Astrocyte (in vitro differentiated cells and primary cell): ENCODE results near the gene VEPH1. TPM values are rescaled to one million over a fixed set of nuclear protein-coding genes. Genes with fewer than 3 reads are reported as not detected.

Source experiments
- DNase-seq: peaks from one replicate; pipeline ENCODE4 v3.0.0-alpha.2; 2010; ENCODE audit warnings: low read depth
- FAIRE-seq: peaks from 2 replicates; lab custom pipeline; 2011; peaks lifted over from hg19 to GRCh38; lab: Jason Lieb, UNC
- H2AFZ ChIP-seq: 2 replicates; pipeline ENCODE4 v1.6.0; 2012; ENCODE audit warnings: low read depth, low read length, inconsistent platforms
- H3K27ac ChIP-seq: 2 replicates; pipeline ENCODE4 v1.5.1; 2011; ENCODE audit warnings: low read depth, low read length, inconsistent platforms
- H3K27me3 ChIP-seq: 2 replicates; pipeline ENCODE4 v1.6.0; 2011; ENCODE audit warnings: low read length, inconsistent platforms; ENCODE audit not compliant: insufficient read depth
- H3K36me3 ChIP-seq: 2 replicates; pipeline ENCODE4 v1.5.1; 2011; ENCODE audit warnings: low read length, inconsistent platforms; ENCODE audit not compliant: insufficient read depth
- H3K4me1 ChIP-seq: 2 replicates; pipeline ENCODE4 v1.5.1; 2011; ENCODE audit warnings: low read length, inconsistent platforms; ENCODE audit not compliant: insufficient read depth
- H3K4me2 ChIP-seq: 2 replicates; pipeline ENCODE4 v1.6.0; 2012; ENCODE audit warnings: low read length, inconsistent platforms
- H3K4me3 ChIP-seq: 2 replicates; pipeline ENCODE4 v1.5.1; 2011; ENCODE audit warnings: low read depth, mild to moderate bottlenecking, low read length, inconsistent platforms; ENCODE audit not compliant: insufficient read depth
- H3K79me2 ChIP-seq: 2 replicates; pipeline ENCODE4 v1.6.0; 2012; ENCODE audit warnings: mild to moderate bottlenecking, low read length, inconsistent platforms; ENCODE audit not compliant: insufficient read depth
- H3K9ac ChIP-seq: 2 replicates; pipeline ENCODE4 v1.6.0; 2012; ENCODE audit warnings: mild to moderate bottlenecking, low read length, inconsistent platforms
- H3K9me3 ChIP-seq: 2 replicates; pipeline ENCODE4 v1.5.1; 2012; ENCODE audit warnings: low read depth, mild to moderate bottlenecking, low read length, inconsistent platforms; ENCODE audit not compliant: insufficient read depth
- H4K20me1 ChIP-seq: 2 replicates; pipeline ENCODE4 v1.6.0; 2012; ENCODE audit warnings: low read length, inconsistent platforms; ENCODE audit not compliant: insufficient read depth
- H3K27ac Mint-ChIP-seq: one replicate; pipeline ENCODE4 v1.8.0; 2021; ENCODE audit warnings: mild to moderate bottlenecking, mixed read lengths; ENCODE audit not compliant: unreplicated experiment
- H3K27me3 Mint-ChIP-seq: one replicate; pipeline ENCODE4 v1.8.0; 2021; ENCODE audit warnings: low read depth, mixed read lengths; ENCODE audit not compliant: unreplicated experiment
- H3K36me3 Mint-ChIP-seq: one replicate; pipeline ENCODE4 v1.8.0; 2021; ENCODE audit warnings: low read depth, mixed read lengths; ENCODE audit not compliant: unreplicated experiment
- H3K4me1 Mint-ChIP-seq: one replicate; pipeline ENCODE4 v1.8.0; 2021; ENCODE audit warnings: low read depth, mixed read lengths; ENCODE audit not compliant: unreplicated experiment
- H3K4me3 Mint-ChIP-seq: one replicate; pipeline ENCODE4 v1.8.0; 2021; ENCODE audit warnings: mild to moderate bottlenecking, moderate library complexity, mixed read lengths; ENCODE audit not compliant: unreplicated experiment
- H3K9me3 Mint-ChIP-seq: one replicate; pipeline ENCODE4 v1.8.0; 2021; ENCODE audit warnings: mild to moderate bottlenecking, mixed read lengths; ENCODE audit not compliant: unreplicated experiment
- CTCF ChIP-seq: IDR thresholded peaks from 2 replicates; pipeline ENCODE4 v1.5.1; 2011; ENCODE audit warnings: low read depth, mild to moderate bottlenecking, inconsistent platforms, low read length, moderate library complexity; ENCODE audit not compliant: insufficient read depth
- EZH2 ChIP-seq: IDR thresholded peaks from 2 replicates; pipeline ENCODE4 v1.6.1; 2012; ENCODE audit warnings: mild to moderate bottlenecking, low read length, inconsistent platforms; ENCODE audit not compliant: insufficient read depth
- total RNA-seq: library from RNA; stranded (reverse); gene quantifications from 2 replicates; pipeline ENCODE4 v1.2.1, GENCODE V29; 2021

Gene VEPH1
- total RNA-seq, 1 donor from 2014 or later: 9.4 TPM

GRCh38 chr3:157438194-157438730, 65.0 kb downstream of the VEPH1 start:
- Histone ChIP-seq H3K79me2 (peaks cover 28% of the 10 kb centered on the region), H4K20me1 (peaks cover 10% of the 10 kb centered on the region)
- peaks cover 3% of the 10 kb centered on the region for H3K27me3 Mint-ChIP-seq

GRCh38 chr3:157436583-157437291, 66.5 kb downstream of the VEPH1 start, which contains the start of gene PTX3:
TSS of gene PTX3 (plus strand) at chr3:157436850. CDS start at chr3:157436934, 84 bp downstream.
- Histone ChIP-seq H4K20me1 (peaks cover 7% of the 10 kb centered on the region), H3K4me2 (peak within 1 kb of the TSS; percentile 87), H3K79me2 (peaks cover 28% of the 10 kb centered on the region), H3K9me3 (no peaks in the 10 kb centered on the region), H3K36me3 (no peaks in the 10 kb centered on the region), H3K9ac (peak within 1 kb of the TSS; percentile 76), H3K4me1 (peaks cover 11% of the 10 kb centered on the region), H3K4me3 (peak within 1 kb of the TSS; percentile 79), H2AFZ (peak within 1 kb of the TSS; percentile 68), H3K27me3 (no peaks in the 10 kb centered on the region), H3K27ac (peak within 1 kb of the TSS; percentile 67)
- Mint-ChIP-seq H3K27ac (peak within 1 kb of the TSS; percentile 27), H3K27me3 (peaks cover 3% of the 10 kb centered on the region), H3K4me3 (peak within 1 kb of the TSS; percentile 85), H3K36me3 (no peaks in the 10 kb centered on the region), H3K4me1 (peaks cover 13% of the 10 kb centered on the region), H3K9me3 (no peaks in the 10 kb centered on the region)
- TF ChIP-seq EZH2 (no peak), CTCF (no peak)
- DNase-seq: peak; percentile 91
- FAIRE-seq: peak; percentile 68

More at GRCh38 chr3:157438194-157438730, 65.0 kb downstream of the VEPH1 start:
- peaks cover 4% of the 10 kb centered on the region for H3K36me3 ChIP-seq
- Mint-ChIP-seq H3K9me3 (no peaks in the 10 kb centered on the region), H3K4me3 (peak overlapping the region; percentile 85), H3K36me3 (no peaks in the 10 kb centered on the region), H3K27ac (no peak overlapping the region), H3K4me1 (peaks cover 13% of the 10 kb centered on the region)
- FAIRE-seq (no peak), DNase-seq (peak; percentile 41)
- H3K27ac ChIP-seq: peak overlapping the region; percentile 39
- TF ChIP-seq EZH2: no peak
- no peak for TF ChIP-seq CTCF
- peak overlapping the region; percentile 79 for H3K4me3 ChIP-seq
- peak overlapping the region; percentile 68 for H2AFZ ChIP-seq
- peak overlapping the region; percentile 76 for H3K9ac ChIP-seq
- peak overlapping the region; percentile 87 for H3K4me2 ChIP-seq
- no peaks in the 10 kb centered on the region for H3K27me3 ChIP-seq
- peaks cover 11% of the 10 kb centered on the region for H3K4me1 ChIP-seq
- H3K9me3 ChIP-seq: no peaks in the 10 kb centered on the region
